T-helper 1 cell treated with Interleukin-12 subunit alpha and Interleukin-12 subunit beta and Interleukin-4 antibody, amounts not matched to agents 30 μg/mL and 1 μg/mL, for 36 hours (primary cell): ENCODE data around the gene LDLRAD4.
A peak's percentile ranks its signal among the peaks of the same experiment; 100 is the strongest.

Experiments used
- H3K27ac Mint-ChIP-seq: one replicate; pipeline ENCODE4 v1.8.0; 2021; ENCODE audit warnings: mild to moderate bottlenecking, mixed read lengths
- H3K27me3 Mint-ChIP-seq: one replicate; pipeline ENCODE4 v1.8.0; 2021; ENCODE audit warnings: low read depth, mixed read lengths
- H3K36me3 Mint-ChIP-seq: one replicate; pipeline ENCODE4 v1.8.0; 2021; ENCODE audit warnings: low read depth, mixed read lengths
- H3K4me1 Mint-ChIP-seq: one replicate; pipeline ENCODE4 v1.8.0; 2021; ENCODE audit warnings: low read depth, mixed read lengths
- H3K4me3 Mint-ChIP-seq: one replicate; pipeline ENCODE4 v1.8.0; 2021; ENCODE audit warnings: mild to moderate bottlenecking, moderate library complexity, mixed read lengths
- H3K9me3 Mint-ChIP-seq: one replicate; pipeline ENCODE4 v1.8.0; 2021; ENCODE audit warnings: mixed read lengths

Gene LDLRAD4

DNA sequence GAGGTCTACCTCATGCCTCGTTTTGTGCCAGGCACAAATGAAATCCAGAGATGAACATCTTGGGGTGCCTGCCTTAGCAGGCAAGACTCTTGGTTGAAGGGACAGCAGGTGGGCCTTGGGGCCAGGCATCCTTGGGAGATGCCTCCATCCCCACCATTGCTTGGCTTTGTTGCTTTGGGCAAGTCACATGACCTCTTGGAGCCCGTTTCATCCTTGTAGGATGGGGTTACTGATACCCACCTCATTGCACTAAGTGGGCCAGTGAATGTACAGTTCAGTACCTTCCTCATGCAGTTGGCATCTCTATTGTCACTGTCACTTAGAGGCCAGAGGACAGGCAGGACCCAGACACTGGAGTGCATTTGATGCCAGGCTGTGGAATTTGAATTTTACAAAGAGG lies 195.5 kb downstream of the LDLRAD4 start:
- no peak overlapping the region for H3K4me3 Mint-ChIP-seq
- peaks cover 7% of the 10 kb centered on the region for H3K4me1 Mint-ChIP-seq
- no peaks in the 10 kb centered on the region for H3K27me3 Mint-ChIP-seq
- H3K36me3 Mint-ChIP-seq: peaks cover 10% of the 10 kb centered on the region
- no peak overlapping the region for H3K27ac Mint-ChIP-seq
- H3K9me3 Mint-ChIP-seq: peaks cover 17% of the 10 kb centered on the region

DNA sequence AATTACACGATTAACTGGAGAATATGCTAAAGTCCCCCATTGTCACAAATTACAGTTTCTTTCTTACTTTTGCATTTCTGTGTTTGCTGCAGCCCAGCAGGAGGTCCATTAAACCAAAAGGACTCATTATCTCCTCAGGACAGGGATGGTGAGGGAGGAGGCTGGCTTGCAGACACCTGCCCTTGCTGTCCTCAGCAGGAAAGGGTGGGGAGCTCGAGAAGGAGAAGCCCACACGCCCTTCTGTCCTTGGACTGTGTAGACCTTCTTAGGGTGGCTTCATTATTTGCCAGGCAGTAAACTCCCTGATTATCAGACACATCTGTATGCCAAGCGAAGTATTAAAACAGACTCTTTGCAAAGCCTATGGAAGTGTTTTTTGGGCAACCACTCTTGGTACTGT lies 196.0 kb downstream of the LDLRAD4 start:
- Mint-ChIP-seq H3K4me1 (peaks cover 7% of the 10 kb centered on the region), H3K27ac (no peak overlapping the region), H3K4me3 (no peak overlapping the region), H3K9me3 (peaks cover 17% of the 10 kb centered on the region), H3K36me3 (peaks cover 10% of the 10 kb centered on the region), H3K27me3 (no peaks in the 10 kb centered on the region)

GRCh38 chr18:13415736-13416135 lies 197.2 kb downstream of the LDLRAD4 start:
- H3K4me3 Mint-ChIP-seq: no peak overlapping the region
- no peak overlapping the region for H3K27ac Mint-ChIP-seq
- H3K4me1 Mint-ChIP-seq: peaks cover 7% of the 10 kb centered on the region
- no peaks in the 10 kb centered on the region for H3K27me3 Mint-ChIP-seq
- peaks cover 7% of the 10 kb centered on the region for H3K36me3 Mint-ChIP-seq
- peaks cover 17% of the 10 kb centered on the region for H3K9me3 Mint-ChIP-seq

DNA sequence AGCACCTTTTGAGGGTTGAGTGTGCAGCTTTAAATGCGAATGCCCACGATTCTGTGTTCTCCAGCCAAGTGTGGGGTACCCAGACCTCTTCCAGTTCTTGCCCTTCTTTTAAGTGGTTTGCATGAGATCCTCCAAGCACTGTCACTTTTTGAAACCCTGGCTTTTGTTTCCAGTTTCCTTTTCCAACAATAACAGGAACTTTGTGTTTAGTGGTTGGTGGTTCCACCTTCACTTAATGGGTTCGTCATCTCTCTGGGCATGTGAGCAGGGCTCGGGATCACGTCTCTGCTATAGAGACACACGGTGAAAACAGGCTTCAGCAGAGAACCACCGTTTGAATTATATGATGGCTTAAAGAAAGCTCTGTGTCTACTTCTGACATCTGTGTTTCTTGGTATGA lies 197.6 kb downstream of the LDLRAD4 start:
- H3K4me3 Mint-ChIP-seq: no peak overlapping the region
- peaks cover 16% of the 10 kb centered on the region for H3K9me3 Mint-ChIP-seq
- H3K27ac Mint-ChIP-seq: no peak overlapping the region
- peaks cover 7% of the 10 kb centered on the region for H3K36me3 Mint-ChIP-seq
- peaks cover 9% of the 10 kb centered on the region for H3K4me1 Mint-ChIP-seq
- no peaks in the 10 kb centered on the region for H3K27me3 Mint-ChIP-seq

DNA sequence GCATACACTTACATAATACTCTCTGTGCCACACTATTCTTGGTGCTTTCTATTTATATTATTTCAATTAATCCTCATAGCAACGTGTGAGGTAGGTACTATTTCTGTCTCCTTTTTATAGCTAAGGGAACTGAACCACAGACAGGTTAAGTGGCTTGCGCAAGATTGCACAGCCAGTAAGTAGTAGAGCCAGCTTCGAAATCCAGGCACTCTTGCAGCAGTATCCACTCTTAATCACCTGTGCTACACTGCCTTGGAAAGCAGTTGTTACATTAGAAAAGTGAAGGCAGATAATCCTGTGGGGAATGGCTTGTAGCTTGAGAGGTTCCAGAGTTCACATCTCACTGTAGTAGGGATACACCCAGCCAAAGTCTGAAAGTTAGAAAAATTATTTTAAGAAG lies 198.3 kb downstream of the LDLRAD4 start:
- no peaks in the 10 kb centered on the region for H3K27me3 Mint-ChIP-seq
- no peak overlapping the region for H3K27ac Mint-ChIP-seq
- no peak overlapping the region for H3K4me3 Mint-ChIP-seq
- H3K4me1 Mint-ChIP-seq: peaks cover 11% of the 10 kb centered on the region
- H3K36me3 Mint-ChIP-seq: peaks cover 5% of the 10 kb centered on the region
- peaks cover 10% of the 10 kb centered on the region for H3K9me3 Mint-ChIP-seq

DNA sequence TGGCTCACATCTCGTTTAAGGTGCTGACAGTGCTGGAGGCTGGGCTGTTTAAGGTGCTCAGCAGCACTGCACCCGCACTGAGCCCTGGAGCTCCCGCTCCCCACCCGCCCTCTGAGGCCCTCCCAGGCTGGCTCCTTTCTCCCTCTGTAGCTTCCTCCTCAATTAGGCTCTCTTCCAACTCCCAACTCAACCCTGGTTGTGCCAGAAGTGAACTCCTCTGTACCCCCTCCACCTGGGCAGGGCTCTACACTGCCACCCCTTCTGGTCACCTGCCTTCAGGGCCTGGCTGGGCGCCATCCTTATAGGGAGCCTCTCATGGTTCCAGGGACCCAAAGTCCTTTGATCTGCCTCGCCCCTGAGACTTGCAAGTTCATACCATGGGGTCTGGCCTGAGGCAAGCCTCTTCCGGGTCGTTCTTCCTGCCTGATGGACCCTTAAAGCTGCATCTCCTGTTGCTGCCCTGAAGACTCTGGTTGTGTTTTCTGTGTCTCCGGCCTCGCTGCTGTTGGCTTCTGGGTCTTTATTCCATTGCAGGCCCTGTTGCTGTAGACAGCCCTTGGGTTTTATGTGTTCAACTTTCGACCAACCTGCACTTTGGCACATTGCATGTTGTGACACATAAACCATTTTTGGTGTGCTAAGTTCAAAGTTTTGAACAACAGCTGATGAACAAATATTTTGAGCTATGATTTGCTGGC lies 199.6 kb downstream of the LDLRAD4 start:
- Mint-ChIP-seq H3K36me3 (no peaks in the 10 kb centered on the region), H3K4me1 (peaks cover 13% of the 10 kb centered on the region), H3K4me3 (no peak overlapping the region), H3K9me3 (no peaks in the 10 kb centered on the region), H3K27ac (no peak overlapping the region), H3K27me3 (no peaks in the 10 kb centered on the region)

GRCh38 chr18:13420969-13421686 lies 202.6 kb downstream of the LDLRAD4 start:
- Mint-ChIP-seq H3K27me3 (no peaks in the 10 kb centered on the region), H3K9me3 (no peaks in the 10 kb centered on the region), H3K4me3 (no peak overlapping the region), H3K27ac (no peak overlapping the region), H3K36me3 (no peaks in the 10 kb centered on the region), H3K4me1 (peaks cover 27% of the 10 kb centered on the region)

DNA sequence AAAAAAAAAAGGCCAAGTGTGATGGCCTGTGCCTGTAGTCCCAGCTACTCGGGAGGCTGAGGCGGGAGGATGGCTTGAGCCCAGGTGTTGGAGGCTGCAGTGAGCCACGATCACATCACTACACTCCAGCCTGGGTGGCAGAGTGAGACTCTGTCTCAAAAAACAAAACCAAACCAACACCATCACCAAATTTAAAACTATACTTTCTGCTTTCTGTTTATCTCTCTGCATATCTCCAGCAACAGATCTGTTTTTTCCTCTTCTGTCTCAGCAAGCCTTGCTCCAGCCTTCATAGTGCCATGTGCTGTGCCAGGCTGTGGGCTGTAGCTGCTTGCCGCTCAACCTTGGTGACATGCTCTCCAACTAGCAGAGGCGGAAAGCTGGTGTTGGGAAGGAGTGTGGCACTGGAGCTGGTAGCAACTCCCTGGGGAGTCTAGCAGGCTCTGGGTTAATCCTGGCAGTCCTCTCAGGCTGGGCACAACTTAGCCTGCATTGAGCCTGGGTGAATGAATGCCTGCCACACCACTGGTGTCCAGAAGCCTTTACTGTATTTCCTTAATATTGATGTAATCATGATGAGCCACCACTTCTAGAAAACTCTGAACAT lies 204.1 kb downstream of the LDLRAD4 start:
- Mint-ChIP-seq H3K27me3 (no peaks in the 10 kb centered on the region), H3K9me3 (no peaks in the 10 kb centered on the region), H3K36me3 (no peaks in the 10 kb centered on the region), H3K4me1 (peaks cover 25% of the 10 kb centered on the region), H3K4me3 (no peak overlapping the region), H3K27ac (peak overlapping the region; percentile 31)

- H3K9me3 Mint-ChIP-seq: no peaks in the 10 kb centered on the region
- H3K4me1 Mint-ChIP-seq: peaks cover 31% of the 10 kb centered on the region
- no peaks in the 10 kb centered on the region for H3K27me3 Mint-ChIP-seq
- H3K4me3 Mint-ChIP-seq: no peak overlapping the region
- no peaks in the 10 kb centered on the region for H3K36me3 Mint-ChIP-seq
- no peak overlapping the region for H3K27ac Mint-ChIP-seq
These were observed 204.8 kb downstream of the LDLRAD4 start for GRCh38 chr18:13423352-13423751.

DNA sequence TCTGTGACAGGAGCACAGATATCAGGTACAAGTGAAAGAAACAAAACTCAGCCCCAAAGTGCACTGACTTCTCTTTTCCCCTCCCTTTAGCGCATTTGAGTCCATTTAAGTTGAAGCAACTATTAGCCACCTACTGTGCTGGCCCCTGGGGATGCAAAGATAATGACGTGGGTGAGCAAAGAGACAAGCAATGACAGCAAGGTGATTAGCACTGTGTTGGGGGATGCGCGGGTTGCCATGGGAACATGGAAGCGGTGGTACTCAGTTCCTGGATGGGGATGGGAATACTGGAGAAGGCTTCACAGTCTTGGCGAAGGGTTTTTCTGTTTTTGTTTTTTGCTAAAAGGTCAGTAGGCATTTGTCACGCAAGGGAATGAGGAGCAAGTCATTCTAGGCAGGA lies 205.8 kb downstream of the LDLRAD4 start:
- Mint-ChIP-seq H3K27me3 (no peaks in the 10 kb centered on the region), H3K9me3 (no peaks in the 10 kb centered on the region), H3K27ac (no peak overlapping the region), H3K4me3 (no peak overlapping the region), H3K36me3 (peaks cover 3% of the 10 kb centered on the region), H3K4me1 (peaks cover 38% of the 10 kb centered on the region)

DNA sequence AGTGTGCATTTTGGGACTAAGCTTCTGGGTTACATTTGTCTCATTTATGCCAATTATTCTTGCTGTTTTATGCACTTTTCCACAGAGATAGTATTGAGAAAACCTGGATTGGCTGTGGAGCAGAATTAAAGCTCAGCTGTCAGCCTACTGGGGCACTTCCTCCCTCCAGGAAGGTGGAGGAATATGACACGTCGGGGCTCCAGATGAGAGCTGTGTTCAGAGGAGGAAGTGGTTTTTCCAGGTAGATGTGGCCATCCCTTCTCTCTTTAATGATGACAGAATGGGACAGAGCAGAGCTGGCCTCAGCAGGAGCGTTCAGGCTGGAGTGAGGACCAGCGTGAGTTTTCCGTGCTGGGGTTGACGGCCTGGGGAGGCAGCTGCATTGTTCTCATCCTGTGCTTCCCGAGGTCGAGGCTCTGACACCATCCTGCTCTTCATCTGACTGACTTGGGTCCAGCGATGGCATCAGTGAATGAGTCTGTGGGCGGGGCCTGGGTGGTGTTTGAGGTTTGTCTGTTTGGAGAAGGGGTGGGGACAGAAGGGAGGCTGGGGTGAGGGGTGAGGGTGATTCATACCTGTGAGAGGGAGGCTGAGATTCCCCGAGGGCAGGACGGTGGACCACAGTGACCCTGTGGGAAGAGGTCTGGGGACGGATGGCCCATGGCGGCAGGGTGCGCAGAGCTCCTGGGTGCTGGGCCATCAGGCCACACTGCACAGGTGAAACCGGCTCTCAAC lies 207.0 kb downstream of the LDLRAD4 start:
- H3K4me1 Mint-ChIP-seq: peaks cover 38% of the 10 kb centered on the region
- peak overlapping the region; percentile 4 for H3K27ac Mint-ChIP-seq
- H3K4me3 Mint-ChIP-seq: no peak overlapping the region
- H3K27me3 Mint-ChIP-seq: no peaks in the 10 kb centered on the region
- no peaks in the 10 kb centered on the region for H3K9me3 Mint-ChIP-seq
- peaks cover 3% of the 10 kb centered on the region for H3K36me3 Mint-ChIP-seq

DNA sequence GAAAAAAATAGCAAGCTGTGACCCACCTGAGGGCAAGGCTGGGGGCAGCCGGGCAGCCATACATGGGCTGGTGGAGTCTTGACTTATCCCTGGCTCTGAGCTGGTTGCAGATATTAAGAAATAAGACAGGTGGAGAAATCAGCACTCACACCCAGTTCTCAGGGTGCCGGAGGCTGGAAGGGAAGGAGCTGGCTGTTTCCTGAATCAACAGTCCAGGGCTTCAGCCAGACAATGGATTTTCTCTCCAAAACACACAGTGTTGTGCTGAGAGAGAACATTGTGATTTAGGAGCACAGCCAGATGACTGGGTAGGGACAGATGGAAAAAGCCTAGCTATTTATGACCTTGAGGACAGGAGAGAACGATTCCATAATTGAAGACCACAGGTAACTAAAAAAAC lies 208.8 kb downstream of the LDLRAD4 start:
- H3K27ac Mint-ChIP-seq: no peak overlapping the region
- peaks cover 34% of the 10 kb centered on the region for H3K4me1 Mint-ChIP-seq
- peaks cover 3% of the 10 kb centered on the region for H3K36me3 Mint-ChIP-seq
- no peaks in the 10 kb centered on the region for H3K9me3 Mint-ChIP-seq
- H3K4me3 Mint-ChIP-seq: no peak overlapping the region
- H3K27me3 Mint-ChIP-seq: no peaks in the 10 kb centered on the region

- Mint-ChIP-seq H3K4me1 (peaks cover 31% of the 10 kb centered on the region), H3K36me3 (peaks cover 3% of the 10 kb centered on the region), H3K27ac (no peak overlapping the region), H3K4me3 (no peak overlapping the region), H3K9me3 (no peaks in the 10 kb centered on the region), H3K27me3 (no peaks in the 10 kb centered on the region)
These were observed 209.8 kb downstream of the LDLRAD4 start for GRCh38 chr18:13428319-13428718.

DNA sequence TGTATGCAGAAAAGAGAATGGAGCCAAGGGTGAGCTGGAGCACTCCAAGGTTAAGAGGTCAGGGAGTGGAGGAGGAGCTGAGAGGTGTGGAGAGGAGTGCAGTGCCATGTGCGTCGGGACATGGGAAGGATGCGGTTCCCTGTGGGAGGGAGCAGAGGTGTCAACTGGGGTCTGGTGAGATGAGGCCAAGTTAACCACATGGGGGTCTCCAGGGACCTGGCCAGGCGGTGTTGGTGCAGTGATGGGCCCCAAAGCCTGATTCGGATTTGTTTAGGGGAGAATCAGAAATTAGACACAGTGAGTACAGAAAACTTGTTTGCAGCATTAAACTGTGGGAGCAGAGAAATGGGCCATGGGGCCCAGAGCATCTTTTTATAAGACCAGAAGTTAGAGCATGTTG lies 210.5 kb downstream of the LDLRAD4 start:
- Mint-ChIP-seq H3K27ac (no peak overlapping the region), H3K9me3 (no peaks in the 10 kb centered on the region)

More for the DNA sequence above, 210.5 kb downstream of the LDLRAD4 start:
- peaks cover 3% of the 10 kb centered on the region for H3K36me3 Mint-ChIP-seq
- H3K4me3 Mint-ChIP-seq: no peak overlapping the region
- H3K27me3 Mint-ChIP-seq: no peaks in the 10 kb centered on the region
- peaks cover 35% of the 10 kb centered on the region for H3K4me1 Mint-ChIP-seq
